PC-9 (cell line): ENCODE data around the gene GAD1. TPM values are rescaled to one million over a fixed set of nuclear protein-coding genes. Genes with fewer than 3 reads are reported as not detected.

Experiments used
- BruUV-seq: library from RNA; stranded (reverse); fragments of 400-500 nt; replicated peaks from 2 replicates; lab custom pipeline; 2021; lab: Mats Ljungman, UMichigan
- CTCF ChIA-PET: fragments of 300-600 bp; sonication (Branson Sonifier 250); formaldehyde crosslinking; loops from one replicate; lab custom pipeline; 2022; ENCODE audit warnings: antibody characterized with exemption; lab: Charles Lee
- POLR2A ChIA-PET: fragments of 300-600 bp; sonication (Branson Sonifier 250); formaldehyde crosslinking; loops from one replicate; lab custom pipeline; 2022; ENCODE audit warnings: antibody characterized with exemption; ENCODE audit not compliant: unreplicated experiment; lab: Charles Lee
- DNase-seq, 2 experiments: peaks; one replicate each; pipeline versions ENCODE4 v3.0.0 to v3.0.0-alpha.2; 2015 to 2022; ENCODE audit warnings: mixed read lengths in 1 of 2
- H2AFZ ChIP-seq: fragments of 200-600 bp; sonication (generic); 2 replicates; pipeline ENCODE4 v1.8.1; 2017; ENCODE audit warnings: antibody characterized with exemption
- H3F3A ChIP-seq: fragments of 200-600 bp; sonication (generic); 2 replicates; pipeline ENCODE4 v1.8.1; 2017; ENCODE audit warnings: antibody characterized with exemption, mild to moderate bottlenecking, low read depth; ENCODE audit not compliant: insufficient read depth
- H3K27ac ChIP-seq: fragments of 200-600 bp; sonication (generic); 2 replicates; pipeline ENCODE4 v1.6.1; 2016; ENCODE audit warnings: mixed run types
- H3K27me3 ChIP-seq: fragments of 200-600 bp; sonication (generic); 2 replicates; pipeline ENCODE4 v1.6.1; 2016; ENCODE audit warnings: low read depth, mixed run types; ENCODE audit not compliant: insufficient read depth
- H3K36me3 ChIP-seq: fragments of 200-600 bp; sonication (generic); 2 replicates; pipeline ENCODE4 v1.6.1; 2016; ENCODE audit warnings: low read depth, mixed run types
- H3K4me1 ChIP-seq: fragments of 200-600 bp; sonication (generic); replicated peaks from 2 replicates; pipeline ENCODE4 v1.6.1; 2016; ENCODE audit warnings: mixed run types; ENCODE audit not compliant: insufficient read depth
- H3K4me2 ChIP-seq: fragments of 200-600 bp; sonication (generic); 2 replicates; pipeline ENCODE4 v1.6.1; 2017; ENCODE audit warnings: mixed run types
- H3K4me3 ChIP-seq: fragments of 200-600 bp; sonication (generic); 2 replicates; pipeline ENCODE4 v1.6.1; 2016; ENCODE audit warnings: mixed run types
- H3K79me2 ChIP-seq: fragments of 200-600 bp; sonication (generic); 2 replicates; pipeline ENCODE4 v1.6.1; 2017; ENCODE audit warnings: low read depth, mixed run types
- H3K9me2 ChIP-seq: fragments of 200-600 bp; sonication (generic); 2 replicates; pipeline ENCODE4 v1.8.1; 2017; ENCODE audit warnings: mild to moderate bottlenecking; ENCODE audit not compliant: insufficient read depth
- H3K9me3 ChIP-seq: fragments of 200-600 bp; sonication (generic); 2 replicates; pipeline ENCODE4 v1.8.1; 2016; ENCODE audit warnings: low read depth; ENCODE audit not compliant: insufficient read depth
- H4K20me1 ChIP-seq: fragments of 200-600 bp; sonication (generic); 2 replicates; pipeline ENCODE4 v1.8.1; 2017; ENCODE audit not compliant: insufficient read depth
- EZH2 ChIP-seq: fragments of 200-600 bp; sonication (generic); IDR thresholded peaks from 2 replicates; pipeline ENCODE4 v1.8.0; 2017; ENCODE audit warnings: antibody characterized with exemption, low read depth
- intact Hi-C: fragments of 100-400 bp; cut with micrococcal nuclease; formaldehyde crosslinking; loops from one replicate; pipeline ENCODE4 v1.10.0; 2022; ENCODE audit not compliant: unreplicated experiment
- total RNA-seq: library from RNA; stranded (reverse); gene quantifications from 2 replicates; pipeline ENCODE4 v1.2.3, GENCODE V29; 2021
- TF ChIP-seq, protein P1 (sequence below): fragments of 200-600 bp; sonication (generic); conservative IDR thresholded peaks from 2 replicates; pipeline ENCODE4 v1.6.1; 2017; ENCODE audit warnings: mixed run types, antibody characterized with exemption, mild to moderate bottlenecking, moderate library complexity

The GAD1 gene
- total RNA-seq, 1 experiment from 2014 or later: 3.5 TPM

DNA sequence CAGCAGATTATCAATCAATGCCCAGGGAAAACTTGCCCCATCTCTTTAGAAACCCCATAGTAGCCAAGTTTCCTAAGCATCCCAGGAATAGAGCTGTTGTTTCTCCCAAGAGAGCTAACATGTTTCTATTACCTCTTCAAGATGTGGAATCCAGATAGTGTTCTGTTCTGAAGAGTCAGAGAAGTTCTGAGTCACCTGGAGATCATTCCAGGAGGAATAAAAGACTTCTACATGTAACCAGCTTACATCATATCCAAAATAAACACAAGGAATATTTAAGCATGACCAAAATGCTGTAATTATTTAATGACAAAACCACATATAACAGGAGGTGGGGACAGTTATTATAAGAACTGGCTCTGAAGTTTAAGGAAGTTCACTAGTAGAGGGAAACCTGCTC lies 61.4 kb downstream of the GAD1 start:
- no peaks in the 10 kb centered on the region for H3K79me2 ChIP-seq
- no peak for DNase-seq
- ChIA-PET CTCF (no interaction called here), POLR2A (interaction anchor here (0.7 kb wide), 1 partner anchor 27 kb away, joined by 6 read pairs; no protein-coding TSS in a partner anchor)
- H3F3A ChIP-seq: no peaks in the 10 kb centered on the region
- no peaks in the 10 kb centered on the region for H3K9me3 ChIP-seq
- TF ChIP-seq, protein P1, sequence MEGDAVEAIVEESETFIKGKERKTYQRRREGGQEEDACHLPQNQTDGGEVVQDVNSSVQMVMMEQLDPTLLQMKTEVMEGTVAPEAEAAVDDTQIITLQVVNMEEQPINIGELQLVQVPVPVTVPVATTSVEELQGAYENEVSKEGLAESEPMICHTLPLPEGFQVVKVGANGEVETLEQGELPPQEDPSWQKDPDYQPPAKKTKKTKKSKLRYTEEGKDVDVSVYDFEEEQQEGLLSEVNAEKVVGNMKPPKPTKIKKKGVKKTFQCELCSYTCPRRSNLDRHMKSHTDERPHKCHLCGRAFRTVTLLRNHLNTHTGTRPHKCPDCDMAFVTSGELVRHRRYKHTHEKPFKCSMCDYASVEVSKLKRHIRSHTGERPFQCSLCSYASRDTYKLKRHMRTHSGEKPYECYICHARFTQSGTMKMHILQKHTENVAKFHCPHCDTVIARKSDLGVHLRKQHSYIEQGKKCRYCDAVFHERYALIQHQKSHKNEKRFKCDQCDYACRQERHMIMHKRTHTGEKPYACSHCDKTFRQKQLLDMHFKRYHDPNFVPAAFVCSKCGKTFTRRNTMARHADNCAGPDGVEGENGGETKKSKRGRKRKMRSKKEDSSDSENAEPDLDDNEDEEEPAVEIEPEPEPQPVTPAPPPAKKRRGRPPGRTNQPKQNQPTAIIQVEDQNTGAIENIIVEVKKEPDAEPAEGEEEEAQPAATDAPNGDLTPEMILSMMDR: no peak
- no peak for TF ChIP-seq EZH2
- H4K20me1 ChIP-seq: no peaks in the 10 kb centered on the region
- no peak overlapping the region for H2AFZ ChIP-seq
- H3K4me2 ChIP-seq: no peak overlapping the region
- no peaks in the 10 kb centered on the region for H3K36me3 ChIP-seq
- BruUV-seq: no TSS peak
- intact Hi-C loops: loop anchor here (10.0 kb wide), 1 partner anchor 503 kb away; no protein-coding TSS in a partner anchor
- H3K9me2 ChIP-seq: no peaks in the 10 kb centered on the region
- H3K4me3 ChIP-seq: no peak overlapping the region
- no peak overlapping the region for H3K27ac ChIP-seq
- H3K27me3 ChIP-seq: peaks cover 3% of the 10 kb centered on the region
- H3K4me1 ChIP-seq: no peaks in the 10 kb centered on the region

DNA sequence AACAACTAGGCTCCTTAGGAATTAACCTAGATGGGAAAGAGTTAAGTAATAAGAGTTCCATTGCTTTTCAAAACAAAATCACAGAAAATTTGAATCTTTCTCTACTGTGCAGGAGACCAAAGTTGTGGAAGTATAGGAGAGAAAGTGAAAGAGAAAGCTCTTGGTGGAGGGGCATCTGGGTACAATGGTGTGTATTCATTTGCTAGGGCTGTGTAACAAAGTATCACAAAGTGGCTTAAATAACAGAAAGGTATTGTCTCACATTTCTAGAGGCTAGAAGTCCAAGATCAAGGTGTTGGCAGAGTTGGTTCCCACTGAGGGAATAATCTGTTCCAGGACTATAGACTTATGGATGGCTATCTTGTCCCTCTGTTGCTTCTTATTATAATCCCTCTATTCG lies 61.8 kb downstream of the GAD1 start:
- TF ChIP-seq EZH2: no peak
- TF ChIP-seq, protein P1: no peak
- intact Hi-C loops: loop anchor here (10.0 kb wide), 1 partner anchor 504 kb away; no protein-coding TSS in a partner anchor
- no peaks in the 10 kb centered on the region for H3K9me2 ChIP-seq
- no peaks in the 10 kb centered on the region for H3K4me1 ChIP-seq
- no peak overlapping the region for H3K4me2 ChIP-seq
- no peak overlapping the region for H3K4me3 ChIP-seq
- H3K9me3 ChIP-seq: no peaks in the 10 kb centered on the region
- CTCF ChIA-PET: no interaction called here
- H3K27me3 ChIP-seq: peaks cover 3% of the 10 kb centered on the region
- H3K36me3 ChIP-seq: no peaks in the 10 kb centered on the region
- no peak overlapping the region for H2AFZ ChIP-seq
- H3K27ac ChIP-seq: no peak overlapping the region
- H3K79me2 ChIP-seq: no peaks in the 10 kb centered on the region
- no peak for DNase-seq
- H4K20me1 ChIP-seq: no peaks in the 10 kb centered on the region
- no peaks in the 10 kb centered on the region for H3F3A ChIP-seq
- POLR2A ChIA-PET: interaction anchor here (0.7 kb wide), 1 partner anchor 28 kb away, joined by 6 read pairs; no protein-coding TSS in a partner anchor
- no TSS peak for BruUV-seq

GRCh38 chr2:170881840-170882239 lies 65.2 kb downstream of the GAD1 start:
- H2AFZ ChIP-seq: no peak overlapping the region
- no peak for DNase-seq
- no TSS peak for BruUV-seq
- H3K4me3 ChIP-seq: no peak overlapping the region
- no peaks in the 10 kb centered on the region for H3K9me2 ChIP-seq
- H3K36me3 ChIP-seq: no peaks in the 10 kb centered on the region
- H3K27ac ChIP-seq: no peak overlapping the region
- intact Hi-C loops: no loop called here
- peaks cover 4% of the 10 kb centered on the region; the same call in 1 of the 2 replicates for H3K27me3 ChIP-seq
- no peaks in the 10 kb centered on the region for H3K4me1 ChIP-seq
- H3K4me2 ChIP-seq: no peak overlapping the region
- no peak for TF ChIP-seq EZH2
- TF ChIP-seq, protein P1: no peak
- no peaks in the 10 kb centered on the region for H4K20me1 ChIP-seq
- ChIA-PET POLR2A (no interaction called here), CTCF (interaction anchor here (0.7 kb wide), 1 partner anchor 159 kb away, joined by 4 read pairs; no protein-coding TSS in a partner anchor)
- no peaks in the 10 kb centered on the region for H3K79me2 ChIP-seq
- no peaks in the 10 kb centered on the region for H3K9me3 ChIP-seq
- H3F3A ChIP-seq: no peaks in the 10 kb centered on the region
